ENCODE data around the gene NFATC3. TPM values are rescaled to one million over a fixed set of nuclear protein-coding genes. Genes with fewer than 3 reads are reported as not detected.

The NFATC3 gene
- total RNA-seq, 1 experiment from 2014 or later: 33.0 TPM

GRCh38 chr16:68229431-68230175 lies 144.4 kb downstream of the NFATC3 start:
- H4K91ac ChIP-seq (ENCODE audit: insufficient read length, low read depth, low read length): no peak overlapping the region
- no peak overlapping the region for H2BK5ac ChIP-seq (ENCODE audit: insufficient read length, low read length)
- H2BK15ac ChIP-seq (ENCODE audit: low read depth, low read length): no peak overlapping the region
- Mint-ChIP-seq H3K27ac (peak overlapping the region in 1 of 3 experiments; percentile 55; a peak in 1 of 7 replicates), H3K9me3 (no peaks in the 10 kb centered on the region), H3K36me3 (ENCODE audit: insufficient read depth in 1 of 3, low read depth in 3 of 3) (peaks cover 10 to 53% (median 46%) of the 10 kb centered on the region in 3 experiments; a peak in 6 of 7 replicates), H3K4me3 (no peak overlapping the region), H3K27me3 (ENCODE audit: low read depth) (no peaks in the 10 kb centered on the region), H3K4me1 (peaks cover 14 to 16% of the 10 kb centered on the region in 2 experiments)
- peaks cover 2% of the 10 kb centered on the region for H3K23me2 ChIP-seq (ENCODE audit: insufficient read length, low read depth, low read length, poor library complexity, severe bottlenecking)
- H3K27me3 ChIP-seq (ENCODE audit: insufficient read depth, low read length): no peaks in the 10 kb centered on the region
- H2BK20ac ChIP-seq (ENCODE audit: low read depth, low read length, poor library complexity, severe bottlenecking): no peak overlapping the region
- no CpG with 5 or more reads among the region's 4 CpGs for WGBS (ENCODE audit: extremely low coverage, insufficient read length, low lambda C conversion rate)
- H3K79me1 ChIP-seq (ENCODE audit: insufficient read depth, low read depth, low read length, poor library complexity, severe bottlenecking): no peaks in the 10 kb centered on the region
- no peak overlapping the region for H3K4ac ChIP-seq (ENCODE audit: low read depth, low read length)
- no peak overlapping the region for H3T11ph ChIP-seq (ENCODE audit: low read length)
- no peak overlapping the region for H3K14ac ChIP-seq (ENCODE audit: insufficient read depth, low read length)
- peak; percentile 55 for DNase-seq
- no peak overlapping the region for H3K18ac ChIP-seq (ENCODE audit: insufficient read length, low read depth, low read length)
- H2AFZ ChIP-seq (ENCODE audit: low read length): no peak overlapping the region
- H3K56ac ChIP-seq (ENCODE audit: insufficient read length, low read depth, low read length): no peak overlapping the region
- H3K27ac ChIP-seq (ENCODE audit: insufficient read length, low read depth, low read length): no peak overlapping the region
- no peak overlapping the region for H4K8ac ChIP-seq (replicated peaks; ENCODE audit: insufficient read length, low read depth, low read length)
- no peak overlapping the region for H3K9ac ChIP-seq (ENCODE audit: extremely low read depth, insufficient read length, low read length)
- H2AK5ac ChIP-seq (ENCODE audit: insufficient read length, low read length): no peak overlapping the region
- H3K79me2 ChIP-seq (ENCODE audit: insufficient read depth, low read length): no peaks in the 10 kb centered on the region; the same call in 1 of the 2 replicates
- no peak overlapping the region for H3K4me2 ChIP-seq (ENCODE audit: insufficient read depth, insufficient read length, low read length)
- no peaks in the 10 kb centered on the region for H4K20me1 ChIP-seq (ENCODE audit: control insufficient read depth, insufficient read depth, insufficient read length)
- H3K23ac ChIP-seq (ENCODE audit: insufficient read length, low read depth, low read length): no peak overlapping the region
- H4K5ac ChIP-seq (ENCODE audit: insufficient read length, low read depth, low read length): no peak overlapping the region
- H3K4me1 ChIP-seq (ENCODE audit: insufficient read depth, low read length): no peaks in the 10 kb centered on the region; the same call in 1 of the 2 replicates
- TF ChIP-seq, protein P1, sequence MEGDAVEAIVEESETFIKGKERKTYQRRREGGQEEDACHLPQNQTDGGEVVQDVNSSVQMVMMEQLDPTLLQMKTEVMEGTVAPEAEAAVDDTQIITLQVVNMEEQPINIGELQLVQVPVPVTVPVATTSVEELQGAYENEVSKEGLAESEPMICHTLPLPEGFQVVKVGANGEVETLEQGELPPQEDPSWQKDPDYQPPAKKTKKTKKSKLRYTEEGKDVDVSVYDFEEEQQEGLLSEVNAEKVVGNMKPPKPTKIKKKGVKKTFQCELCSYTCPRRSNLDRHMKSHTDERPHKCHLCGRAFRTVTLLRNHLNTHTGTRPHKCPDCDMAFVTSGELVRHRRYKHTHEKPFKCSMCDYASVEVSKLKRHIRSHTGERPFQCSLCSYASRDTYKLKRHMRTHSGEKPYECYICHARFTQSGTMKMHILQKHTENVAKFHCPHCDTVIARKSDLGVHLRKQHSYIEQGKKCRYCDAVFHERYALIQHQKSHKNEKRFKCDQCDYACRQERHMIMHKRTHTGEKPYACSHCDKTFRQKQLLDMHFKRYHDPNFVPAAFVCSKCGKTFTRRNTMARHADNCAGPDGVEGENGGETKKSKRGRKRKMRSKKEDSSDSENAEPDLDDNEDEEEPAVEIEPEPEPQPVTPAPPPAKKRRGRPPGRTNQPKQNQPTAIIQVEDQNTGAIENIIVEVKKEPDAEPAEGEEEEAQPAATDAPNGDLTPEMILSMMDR (conservative IDR thresholded peaks at IDR 0.05): peak; percentile 89
- no peak overlapping the region for H2BK120ac ChIP-seq (ENCODE audit: low read depth, low read length, poor library complexity, severe bottlenecking)
- H2BK12ac ChIP-seq (ENCODE audit: insufficient read length, low read depth, low read length): no peak overlapping the region
- H3K9me3 ChIP-seq (ENCODE audit: control insufficient read depth, low read depth, low read length): no peaks in the 10 kb centered on the region
